ENCODE data around the gene PLEKHF1. TPM values are rescaled to one million over a fixed set of nuclear protein-coding genes. Genes with fewer than 3 reads are reported as not detected.
A peak's percentile ranks its signal among the peaks of the same experiment; 100 is the strongest.

PLEKHF1 gene
- total and polyA plus RNA-seq, 12 donors = 7.0 to 47.9 (median 20.0) TPM

- intact Hi-C loops (cut with DNase I) = no loop called here
- no peak overlapping the region for H3K27ac ChIP-seq
Observed at GRCh38 chr19:29700498-29700897, 35.2 kb downstream of the PLEKHF1 start.

GRCh38 chr19:29702161-29702962, 37.1 kb downstream of the PLEKHF1 start:
- intact Hi-C loops (cut with DNase I) = no loop called here
- Histone ChIP-seq H3K4me1 (peaks cover 0 to 16% (median 3%) of the 10 kb centered on the region in 9 donors), H3K9me3 (no peaks in the 10 kb centered on the region), H3K36me3 (peaks cover 0 to 70% (median 7%) of the 10 kb centered on the region in 9 donors), H3K27me3 (no peaks in the 10 kb centered on the region), H3K4me3 (no peak overlapping the region), H3K27ac (no peak overlapping the region)
- ATAC-seq (peak in 1 of 8 donors; percentile 28), DNase-seq (no peak)
- WGBS, 2 donors = 88 to 90% methylated on average over 30 of the region's 30 CpGs
- TF ChIP-seq CTCF (IDR thresholded peaks at IDR 0.05) = no peak

More at GRCh38 chr19:29700498-29700897, 35.2 kb downstream of the PLEKHF1 start:
- ATAC-seq (no peak), DNase-seq (no peak)
- 76 to 85% methylated on average over 6 of the region's 6 CpGs for WGBS, 2 donors
- peaks cover 0 to under 1% (median 0%) of the 10 kb centered on the region in 9 donors for H3K4me1 ChIP-seq
- no peak for TF ChIP-seq CTCF (IDR thresholded peaks at IDR 0.05)
- H3K27me3 ChIP-seq = no peaks in the 10 kb centered on the region
- H3K4me3 ChIP-seq = no peak overlapping the region
- H3K9me3 ChIP-seq = no peaks in the 10 kb centered on the region
- H3K36me3 ChIP-seq = peaks cover 0 to 51% (median 4%) of the 10 kb centered on the region in 9 donors

- no peak overlapping the region for H3K27ac ChIP-seq
- 94 to 95% methylated on average over 9 of the region's 9 CpGs for WGBS, 2 donors
- no peak for TF ChIP-seq CTCF (IDR thresholded peaks at IDR 0.05)
- peaks cover under 1 to 20% (median 5%) of the 10 kb centered on the region in 9 donors for H3K4me1 ChIP-seq
- H3K27me3 ChIP-seq = no peaks in the 10 kb centered on the region
- peaks cover 0 to 76% (median 7%) of the 10 kb centered on the region in 9 donors for H3K36me3 ChIP-seq
- intact Hi-C loops (cut with DNase I) = no loop called here
- no peak overlapping the region for H3K4me3 ChIP-seq
- ATAC-seq (no peak), DNase-seq (no peak)
- H3K9me3 ChIP-seq = no peaks in the 10 kb centered on the region
Observed at GRCh38 chr19:29702963-29703320, 37.7 kb downstream of the PLEKHF1 start.

GRCh38 chr19:29704562-29705558, 39.6 kb downstream of the PLEKHF1 start:
- WGBS, 2 donors = 88 to 90% methylated on average over 14 of the region's 14 CpGs
- Histone ChIP-seq H3K27me3 (no peaks in the 10 kb centered on the region), H3K4me1 (peaks cover 3 to 34% (median 20%) of the 10 kb centered on the region in 9 donors), H3K9me3 (no peaks in the 10 kb centered on the region), H3K27ac (no peak overlapping the region), H3K36me3 (peaks cover 0 to 80% (median 7%) of the 10 kb centered on the region in 9 donors), H3K4me3 (no peak overlapping the region)
- DNase-seq (no peak), ATAC-seq (no peak)
- intact Hi-C loops (cut with DNase I) = loop anchor here in 1 of 10 donors (5.0 kb wide), 1 partner anchor 38 kb away; the partner anchor contains the start of gene PLEKHF1
- TF ChIP-seq CTCF (IDR thresholded peaks at IDR 0.05) = no peak
